ENCODE results near the gene CKAP2L. TPM values are rescaled to one million over a fixed set of nuclear protein-coding genes. Genes with fewer than 3 reads are reported as not detected.
"Not testable (repeated sequence)": the region's sequence is repeated elsewhere in the genome, so short reads cannot be mapped to it uniquely, and the experiment has no call there.

CKAP2L gene
- total RNA-seq, 1 experiment from 2014 or later: 15.8 TPM

GRCh38 chr2:112726487-112727190, 37.8 kb downstream of the CKAP2L start:
- DNase-seq (ENCODE audit: low spot score): peak; percentile 87

GRCh38 chr2:112725545-112726457, 38.6 kb downstream of the CKAP2L start:
- no peak for DNase-seq (ENCODE audit: low spot score)

- no peak for DNase-seq (ENCODE audit: low spot score)
These were observed 39.6 kb downstream of the CKAP2L start for GRCh38 chr2:112724591-112725525.

- no peak for DNase-seq (ENCODE audit: low spot score)
These were observed 40.4 kb downstream of the CKAP2L start for GRCh38 chr2:112723995-112724394.

GRCh38 chr2:112723547-112723940, 40.9 kb downstream of the CKAP2L start:
- no peak for DNase-seq (ENCODE audit: low spot score)

- DNase-seq (ENCODE audit: low spot score): no peak
These were observed 41.4 kb downstream of the CKAP2L start for GRCh38 chr2:112722816-112723546.

GRCh38 chr2:112721819-112722522, 42.4 kb downstream of the CKAP2L start:
- DNase-seq (ENCODE audit: low spot score): no peak

GRCh38 chr2:112720785-112721184, 43.6 kb downstream of the CKAP2L start, which contains the start of gene NT5DC4:
Gene NT5DC4 (plus strand): TSS chr2:112721020. CDS start chr2:112721080, 60 bp downstream.
- DNase-seq (ENCODE audit: low spot score): no peak

GRCh38 chr2:112718863-112719370, 45.5 kb downstream of the CKAP2L start:
- DNase-seq (ENCODE audit: low spot score): no peak

GRCh38 chr2:112716826-112717352, 47.5 kb downstream of the CKAP2L start:
- not testable (repeated sequence) for DNase-seq (ENCODE audit: low spot score)

GRCh38 chr2:112716094-112716493, 48.3 kb downstream of the CKAP2L start:
- not testable (repeated sequence) for DNase-seq (ENCODE audit: low spot score)

- DNase-seq (ENCODE audit: low spot score): peak; percentile 39
These were observed 49.4 kb downstream of the CKAP2L start for GRCh38 chr2:112714836-112715631.

GRCh38 chr2:112714331-112714730, 50.1 kb downstream of the CKAP2L start:
- DNase-seq (ENCODE audit: low spot score): no peak

GRCh38 chr2:112713926-112714325, 50.5 kb downstream of the CKAP2L start:
- DNase-seq (ENCODE audit: low spot score): no peak

- no peak for DNase-seq (ENCODE audit: low spot score)
These were observed 50.9 kb downstream of the CKAP2L start for GRCh38 chr2:112713585-112713925.

- DNase-seq (ENCODE audit: low spot score): no peak
These were observed 51.4 kb downstream of the CKAP2L start for GRCh38 chr2:112712903-112713584.

GRCh38 chr2:112712465-112712864, 51.9 kb downstream of the CKAP2L start:
- no peak for DNase-seq (ENCODE audit: low spot score)

- no peak for DNase-seq (ENCODE audit: low spot score)
These were observed 53.3 kb downstream of the CKAP2L start for GRCh38 chr2:112710956-112711750.

Measured in H4 (cell line).